ENCODE data around the gene LRRC71. TPM values are rescaled to one million over a fixed set of nuclear protein-coding genes. Genes with fewer than 3 reads are reported as not detected.

The LRRC71 gene
- total RNA-seq, result not detected in 2 replicates

DNA sequence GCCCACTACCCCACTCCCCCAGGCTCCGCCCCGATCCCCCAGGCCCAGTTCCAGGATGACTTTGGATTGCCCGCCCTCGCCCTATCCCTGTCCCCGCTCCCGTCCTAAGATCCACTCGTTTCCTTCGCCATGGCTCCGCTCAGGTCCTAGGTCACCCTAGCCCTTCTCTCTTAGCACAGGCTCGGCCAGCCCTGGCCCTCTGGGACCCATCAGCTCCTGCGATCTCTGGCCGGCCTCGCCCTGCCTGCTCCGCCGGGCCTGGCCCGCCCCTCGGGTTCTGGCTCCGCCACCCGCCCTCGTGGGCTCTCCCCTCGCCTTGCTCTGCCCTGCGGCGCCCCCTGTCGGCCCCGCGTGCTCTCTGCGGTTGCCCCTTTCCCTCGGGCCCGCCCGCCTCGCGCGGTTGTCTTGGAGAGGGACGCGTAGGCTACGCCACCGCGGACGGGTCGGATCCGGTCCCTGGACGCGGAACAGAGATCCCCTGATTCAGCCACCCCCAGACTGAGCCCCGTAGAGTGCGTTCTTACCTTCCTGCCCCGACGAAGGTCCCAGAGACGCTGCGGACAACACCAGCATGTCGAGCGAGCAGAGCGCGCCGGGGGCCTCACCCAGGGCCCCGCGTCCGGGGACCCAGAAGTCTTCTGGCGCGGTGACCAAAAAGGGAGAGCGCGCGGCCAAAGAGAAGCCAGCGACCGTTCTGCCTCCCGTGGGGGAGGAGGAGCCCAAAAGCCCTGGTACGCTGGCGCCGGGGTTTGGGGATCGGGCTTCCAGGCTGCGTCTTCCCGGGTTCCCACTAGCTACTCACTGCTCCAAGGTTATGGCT is at the start of gene LRRC71:
Gene LRRC71 (plus strand): TSS at position 400 of the 820 bp plus-strand sequence. CDS start 172 bp downstream, at position 572.

DNA sequence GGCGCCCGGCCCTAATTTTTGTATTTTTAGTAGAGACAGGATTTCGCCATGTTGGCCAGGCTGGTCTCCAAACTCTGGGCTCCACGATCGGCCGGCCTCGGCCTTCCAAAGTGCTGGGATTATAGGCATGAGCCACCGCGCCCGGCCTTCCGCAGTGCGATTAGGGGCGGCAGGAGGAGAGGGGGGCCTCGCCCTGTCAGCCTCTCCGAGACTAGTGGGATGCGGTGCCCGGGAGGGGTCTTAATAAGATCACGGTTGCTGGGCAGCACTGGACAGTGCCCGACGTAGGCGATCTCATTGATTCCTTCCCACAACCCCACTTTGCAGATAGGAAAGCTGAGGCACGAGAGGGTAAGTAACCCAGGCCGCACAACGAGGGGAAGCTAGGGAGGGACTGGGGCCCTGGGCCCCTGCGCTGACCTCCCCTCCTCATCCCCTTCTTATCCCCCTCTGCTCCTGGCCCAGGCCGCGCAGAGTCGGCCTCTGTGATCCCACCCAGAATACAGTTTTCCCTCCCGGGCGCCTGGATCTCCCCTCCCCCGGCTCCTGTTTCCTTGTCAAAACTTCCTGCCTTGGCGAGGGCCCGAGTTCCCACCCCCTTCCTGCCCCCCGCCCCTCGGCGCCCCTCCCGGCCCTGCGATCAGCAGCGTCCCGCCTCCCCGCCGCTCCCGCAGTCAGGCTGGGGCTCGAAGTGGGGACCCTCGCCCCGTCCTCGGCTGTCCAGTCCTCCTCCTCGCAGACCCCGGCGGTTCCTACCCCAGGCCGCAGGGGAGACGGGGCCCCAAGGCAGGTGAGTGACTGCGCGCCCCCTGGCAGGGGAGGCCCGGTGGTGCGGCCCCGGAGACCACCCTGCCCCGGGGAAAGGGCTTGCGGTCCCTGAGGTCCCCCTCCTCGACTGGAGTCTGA is 27.1 kb upstream of the LRRC71 start, which contains the start of gene PEAR1:
Gene PEAR1 (plus strand): TSS at position 671 of the 906 bp plus-strand sequence. CDS start 10,209 bp downstream, outside the sequence.

Other genes starting within 250 kb of the LRRC71 start
- 0.85 and 0.93 TPM in 2 replicates for gene NES, start 243.2 kb upstream of the LRRC71 start, total RNA-seq
- gene CRABP2, start 215.0 kb upstream of the LRRC71 start, total RNA-seq, result 446 and 591 TPM in 2 replicates
- gene METTL25B, start 192.2 kb upstream of the LRRC71 start, total RNA-seq, result 17.6 and 22.0 TPM in 2 replicates
- gene ISG20L2, start 191.9 kb upstream of the LRRC71 start, total RNA-seq, result 28.4 and 37.9 TPM in 2 replicates
- 76.9 and 94.0 TPM in 2 replicates for gene MRPL24, start 179.5 kb upstream of the LRRC71 start, total RNA-seq
- 332 and 365 TPM in 2 replicates for gene HDGF, start 169.0 kb upstream of the LRRC71 start, total RNA-seq
- 40.3 and 43.9 TPM in 2 replicates for gene PRCC, start 153.1 kb upstream of the LRRC71 start, total RNA-seq
- 1.8 and 2.5 TPM in 2 replicates for gene SH2D2A, start 103.8 kb upstream of the LRRC71 start, total RNA-seq
- gene INSRR, start 61.5 kb upstream of the LRRC71 start, total RNA-seq, result not detected in 2 replicates
- gene NTRK1, start 59.8 kb upstream of the LRRC71 start, total RNA-seq, result not detected in 2 replicates
- 5.0 and 6.3 TPM in 2 replicates for gene PEAR1, start 26.9 kb upstream of the LRRC71 start, total RNA-seq
- 9.4 and 14.8 TPM in 2 replicates for gene ARHGEF11, start 125.1 kb downstream of the LRRC71 start, total RNA-seq
- not detected in 2 replicates for gene ETV3L, start 179.2 kb downstream of the LRRC71 start, total RNA-seq
- 9.0 and 18.5 TPM in 2 replicates for gene ETV3, start 217.8 kb downstream of the LRRC71 start, total RNA-seq